Thoracic aorta (tissue), 2 donors: ENCODE results near the gene PSEN2. TPM values are rescaled to one million over a fixed set of nuclear protein-coding genes. Genes with fewer than 3 reads are reported as not detected.

Source experiments
- ATAC-seq: fragments of 150-250 bp; one replicate; pipeline ENCODE4 v1.8.0; 2017; ENCODE audit warnings: low read depth; ENCODE audit not compliant: insufficient number of reproducible peaks, low FRiP score
- DNase-seq: peaks from one replicate; pipeline ENCODE4 v3.0.0-alpha.2; 2020; ENCODE audit warnings: low spot score
- H3K27ac ChIP-seq, 2 donors: fragments of 200-600 bp; sonication (generic); 1 replicate in 1 of 2; 2 replicates in 1 of 2; pipeline ENCODE4 v1.5.1; 2016; ENCODE audit warnings: mild to moderate bottlenecking in 2 of 2, moderate library complexity in 2 of 2
- H3K27me3 ChIP-seq: fragments of 200-600 bp; sonication (generic); replicated peaks from 2 replicates; pipeline ENCODE4 v1.6.0; 2016; ENCODE audit warnings: mild to moderate bottlenecking; ENCODE audit not compliant: insufficient read depth
- H3K36me3 ChIP-seq: fragments of 200-600 bp; sonication (generic); one replicate; pipeline ENCODE4 v1.5.1; 2016
- H3K4me1 ChIP-seq, 2 donors: fragments of 200-600 bp; sonication (generic); 1 replicate in 1 of 2; 2 replicates in 1 of 2; pipeline versions ENCODE4 v1.5.1 to v1.6.0; 2016; ENCODE audit warnings: low read depth in 2 of 2, mild to moderate bottlenecking in 1 of 2; ENCODE audit not compliant: control insufficient read depth in 1 of 2
- H3K4me3 ChIP-seq: fragments of 200-600 bp; sonication (generic); 2 replicates; pipeline ENCODE4 v1.5.1; 2016; ENCODE audit warnings: mild to moderate bottlenecking
- H3K9me3 ChIP-seq: fragments of 200-600 bp; sonication (generic); 2 replicates; pipeline ENCODE4 v1.5.1; 2016
- CTCF ChIP-seq: fragments of 200-600 bp; sonication (generic); IDR thresholded peaks from one replicate; pipeline ENCODE4 v1.5.1; 2019; ENCODE audit warnings: antibody characterized with exemption
- total RNA-seq, 2 donors: library from RNA; depleted of rRNA; stranded (reverse); fragments of >200 nt; gene quantifications; one replicate each; pipeline versions ENCODE4 v1.1.0 to v1.2.3, GENCODE V29; 2016

PSEN2 gene
- total RNA-seq: 10 to 100 TPM; 22.2 to 52.1 TPM

GRCh38 chr1:226870401-226871279 lies at the start of gene PSEN2:
Gene PSEN2 (plus strand): TSS chr1:226870616. CDS start chr1:226881908, 11,292 bp downstream.
- peaks cover 7 to 17% of the 10 kb centered on the region in 2 donors for H3K4me1 ChIP-seq

GRCh38 chr1:226820941-226821718 lies 49.3 kb upstream of the PSEN2 start:
- Histone ChIP-seq H3K27ac (peak overlapping the region; percentile 55 to 57), H3K9me3 (no peaks in the 10 kb centered on the region), H3K36me3 (no peaks in the 10 kb centered on the region), H3K4me3 (no peak overlapping the region), H3K27me3 (no peaks in the 10 kb centered on the region), H3K4me1 (peaks cover 4 to 12% of the 10 kb centered on the region in 2 donors)
- ATAC-seq: peak; percentile 95
- TF ChIP-seq CTCF: no peak
- peak; percentile 49 for DNase-seq

More at GRCh38 chr1:226870401-226871279, at the start of gene PSEN2:
- Histone ChIP-seq H3K36me3 (no peaks in the 10 kb centered on the region), H3K9me3 (no peaks in the 10 kb centered on the region), H3K27ac (peak within 1 kb of the TSS; percentile 59 to 75), H3K4me3 (peak within 1 kb of the TSS; percentile 92), H3K27me3 (no peaks in the 10 kb centered on the region)
- peak; percentile 31 for TF ChIP-seq CTCF
- DNase-seq (no peak), ATAC-seq (peak; percentile 77)

- peaks cover 4 to 12% of the 10 kb centered on the region in 2 donors for H3K4me1 ChIP-seq
- H3K9me3 ChIP-seq: no peaks in the 10 kb centered on the region
- TF ChIP-seq CTCF: no peak
Observed at GRCh38 chr1:226821719-226822085, 48.7 kb upstream of the PSEN2 start.

GRCh38 chr1:226823643-226824042 lies 46.8 kb upstream of the PSEN2 start:
- no peak for ATAC-seq
- no peaks in the 10 kb centered on the region for H3K9me3 ChIP-seq
- H3K36me3 ChIP-seq: no peaks in the 10 kb centered on the region
- DNase-seq: no peak
- H3K27me3 ChIP-seq: no peaks in the 10 kb centered on the region
- no peak for TF ChIP-seq CTCF
- peaks cover 7 to 23% of the 10 kb centered on the region in 2 donors for H3K4me1 ChIP-seq
- no peak overlapping the region for H3K4me3 ChIP-seq
- no peak overlapping the region for H3K27ac ChIP-seq

More at GRCh38 chr1:226821719-226822085, 48.7 kb upstream of the PSEN2 start:
- Histone ChIP-seq H3K4me3 (no peak overlapping the region), H3K27me3 (no peaks in the 10 kb centered on the region), H3K36me3 (no peaks in the 10 kb centered on the region), H3K27ac (peak overlapping the region; percentile 55 to 57)
- DNase-seq (no peak), ATAC-seq (no peak)
